Left renal pelvis (tissue), 4 donors: ENCODE results near the gene NUMB. TPM values are rescaled to one million over a fixed set of nuclear protein-coding genes. Genes with fewer than 3 reads are reported as not detected.
A peak's percentile ranks its signal among the peaks of the same experiment; 100 is the strongest.

Experiments
- DNase-seq, 4 donors: peaks; one replicate each; pipeline ENCODE4 v3.0.0-alpha.2; 2013; ENCODE audit warnings: low read depth in 4 of 4, low spot score in 3 of 4
- polyA plus RNA-seq, 4 donors: library from polyadenylated mRNA; unstranded; fragments of 120-200 nt; gene quantifications; one replicate each; pipeline ENCODE4 v1.2.1, GENCODE V29; 2013; ENCODE audit not compliant: insufficient read length in 4 of 4

Gene NUMB
- 100 to 1,000 TPM in 1 of 4 donors, 10 to 100 TPM in 3; 58.9 to 109 (median 89.3) TPM for polyA plus RNA-seq

DNA sequence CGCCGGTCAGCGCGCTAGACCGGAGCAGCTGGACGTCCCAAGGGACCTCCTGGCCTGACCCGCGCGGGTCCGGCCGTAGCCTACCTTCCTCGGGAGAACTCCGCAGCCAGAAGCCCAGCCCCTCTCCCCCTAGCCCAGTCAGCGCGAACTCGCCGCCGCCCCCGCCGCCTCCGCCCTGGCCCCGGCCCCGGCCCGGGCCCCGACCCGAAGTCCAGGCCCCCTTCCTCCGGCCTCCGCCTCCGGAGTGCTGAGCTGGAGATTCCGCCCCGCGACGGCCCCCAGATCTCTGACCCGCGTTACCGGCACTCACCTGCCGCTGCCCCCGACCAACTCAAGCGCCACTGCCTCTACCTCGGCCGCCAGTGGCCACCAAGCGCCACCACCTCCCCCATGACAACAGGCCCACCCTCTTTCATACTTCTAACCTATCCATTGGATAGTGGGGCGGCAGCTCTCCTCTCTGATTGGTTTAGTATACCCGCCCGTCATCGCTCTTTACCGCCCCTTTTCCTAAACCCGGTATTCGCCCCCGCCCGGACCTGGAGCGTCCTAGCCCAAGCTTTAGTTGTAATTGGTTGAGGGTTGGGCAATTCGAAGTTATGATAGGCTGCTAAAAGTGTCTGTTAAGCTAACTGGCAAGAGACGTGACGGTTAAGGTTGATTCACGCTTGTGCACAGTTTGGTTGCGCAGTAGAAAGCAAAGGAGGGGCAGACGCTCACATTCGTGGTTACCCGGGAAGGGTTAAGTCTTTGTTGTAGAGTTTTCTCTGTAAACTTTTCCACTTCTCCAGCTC, at the start of gene NUMB:
Gene NUMB (minus strand): TSS at position 364 of the 794 bp plus-strand sequence. CDS start 102,795 bp downstream, outside the sequence.
- DNase-seq, result peak; percentile 99 to 100 (median 100)

DNA sequence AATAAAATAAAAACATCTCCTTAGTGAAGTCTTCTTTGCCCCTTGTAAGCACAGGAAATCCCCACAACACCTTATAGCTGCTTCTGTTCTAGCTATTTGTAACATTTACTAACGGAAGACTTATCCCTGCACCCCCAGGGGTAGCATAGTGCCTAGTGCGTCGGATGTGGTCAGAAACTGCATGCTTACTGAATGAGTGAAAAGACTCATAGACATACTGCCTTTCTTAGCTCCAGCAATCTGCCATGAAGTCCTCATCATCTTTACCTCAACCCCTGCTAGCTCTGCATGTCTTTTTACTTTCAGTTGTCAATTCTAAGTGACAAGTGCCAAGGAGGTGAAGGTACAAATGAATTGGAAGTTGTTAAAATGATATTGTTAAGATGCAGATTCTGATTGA, 45.3 kb upstream of the NUMB start:
- no peak for DNase-seq

DNA sequence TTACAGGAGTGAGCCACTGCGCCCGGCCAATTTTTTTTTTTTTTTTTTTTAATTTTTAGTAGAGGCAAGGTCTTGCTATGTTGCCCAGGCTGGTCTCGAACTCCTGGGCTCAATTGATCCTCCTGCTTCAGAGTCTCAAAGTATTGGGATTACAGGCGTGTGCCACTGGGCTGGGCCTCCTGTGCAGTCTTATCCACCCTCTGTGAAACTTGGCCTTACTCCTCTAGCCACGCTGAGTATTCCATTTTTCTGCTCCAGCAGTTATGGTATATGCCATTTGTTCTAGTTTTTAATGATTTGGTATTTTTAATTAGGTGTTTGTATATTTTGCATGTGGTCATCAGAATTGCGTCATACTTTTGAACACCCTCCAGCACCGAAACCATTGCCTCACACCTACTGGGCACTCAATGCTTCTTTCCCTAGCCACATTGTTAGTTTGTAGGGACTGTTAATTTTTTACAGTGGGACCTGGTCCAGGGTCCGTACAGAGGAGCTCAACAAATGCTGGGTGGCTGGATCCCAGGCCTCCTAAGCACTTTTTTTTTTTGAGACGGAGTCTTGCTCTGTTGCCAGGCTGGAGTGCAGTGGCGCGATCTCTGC, 43.8 kb upstream of the NUMB start:
- DNase-seq, result no peak

DNA sequence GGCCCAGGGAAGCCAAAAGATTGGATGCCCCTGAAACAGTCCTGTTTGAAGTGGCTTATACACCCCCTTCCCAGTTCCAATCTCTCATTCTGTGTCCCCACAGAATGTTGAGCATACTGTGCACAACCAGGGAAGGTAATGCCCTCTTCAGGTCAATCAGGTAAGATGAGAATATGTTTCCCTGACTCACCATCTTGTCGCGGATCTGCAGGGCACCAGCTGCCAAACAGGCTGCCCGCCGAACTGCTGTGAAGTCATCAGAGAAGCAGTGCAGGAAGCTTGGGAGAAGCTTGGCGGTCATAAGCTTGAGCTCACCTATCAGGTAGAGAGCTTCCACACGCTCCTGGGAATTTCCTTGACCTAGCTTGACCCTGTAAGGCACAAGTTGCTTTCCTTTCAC, 42.0 kb upstream of the NUMB start:
- DNase-seq, result no peak

DNA sequence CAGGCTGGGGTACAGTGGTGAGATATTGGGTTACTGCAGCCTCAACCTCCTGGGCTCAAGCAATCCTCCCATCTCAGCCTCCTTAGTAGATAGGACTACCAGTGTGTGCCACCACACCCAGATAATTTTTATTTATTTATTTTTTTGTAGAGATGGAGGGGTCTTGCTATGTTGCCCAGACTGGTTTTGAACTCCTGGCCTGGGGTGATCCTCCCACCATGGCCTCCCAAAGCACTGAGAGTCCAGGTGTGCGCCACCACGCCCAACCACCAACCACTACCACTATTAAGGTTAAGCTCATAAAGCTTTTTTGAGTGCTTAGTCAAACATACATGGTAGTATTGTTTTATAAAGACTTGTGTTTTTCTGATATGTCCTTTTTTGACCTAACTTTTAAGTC, 36.2 kb upstream of the NUMB start:
- no peak for DNase-seq

DNA sequence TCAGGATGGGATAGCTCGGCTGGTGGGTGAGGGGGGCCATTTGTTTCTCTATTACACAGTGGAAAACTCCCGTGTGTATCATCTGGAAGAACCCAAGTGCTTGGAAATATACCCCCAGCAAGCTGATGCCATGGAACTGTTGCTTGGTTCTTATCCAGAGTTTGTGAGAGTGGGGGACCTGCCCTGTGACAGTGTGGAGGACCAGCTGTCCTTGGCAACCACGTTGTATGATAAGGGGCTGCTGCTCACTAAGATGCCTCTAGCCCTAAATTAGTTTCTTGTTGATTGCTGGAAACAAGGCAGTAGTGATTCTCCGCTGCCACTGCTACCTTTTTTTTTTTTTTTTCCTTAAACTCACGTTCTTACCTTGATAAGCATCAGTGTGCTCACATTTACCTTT, 34.3 kb upstream of the NUMB start:
- DNase-seq, result no peak

DNA sequence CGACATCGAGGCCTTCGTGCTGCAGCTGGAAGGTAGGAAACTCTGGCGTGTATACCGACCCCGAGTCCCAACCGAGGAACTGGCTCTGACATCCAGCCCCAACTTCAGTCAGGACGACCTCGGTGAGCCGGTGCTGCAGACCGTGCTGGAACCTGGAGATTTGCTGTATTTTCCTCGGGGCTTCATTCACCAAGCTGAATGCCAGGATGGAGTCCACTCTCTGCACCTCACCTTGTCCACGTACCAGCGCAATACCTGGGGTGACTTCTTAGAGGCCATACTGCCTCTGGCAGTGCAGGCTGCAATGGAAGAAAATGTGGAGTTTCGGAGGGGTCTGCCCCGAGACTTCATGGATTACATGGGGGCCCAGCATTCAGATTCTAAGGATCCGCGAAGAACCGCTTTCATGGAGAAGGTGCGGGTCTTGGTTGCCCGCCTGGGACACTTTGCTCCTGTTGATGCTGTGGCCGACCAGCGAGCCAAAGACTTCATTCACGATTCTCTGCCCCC, 33.8 kb upstream of the NUMB start:
- no peak for DNase-seq

DNA sequence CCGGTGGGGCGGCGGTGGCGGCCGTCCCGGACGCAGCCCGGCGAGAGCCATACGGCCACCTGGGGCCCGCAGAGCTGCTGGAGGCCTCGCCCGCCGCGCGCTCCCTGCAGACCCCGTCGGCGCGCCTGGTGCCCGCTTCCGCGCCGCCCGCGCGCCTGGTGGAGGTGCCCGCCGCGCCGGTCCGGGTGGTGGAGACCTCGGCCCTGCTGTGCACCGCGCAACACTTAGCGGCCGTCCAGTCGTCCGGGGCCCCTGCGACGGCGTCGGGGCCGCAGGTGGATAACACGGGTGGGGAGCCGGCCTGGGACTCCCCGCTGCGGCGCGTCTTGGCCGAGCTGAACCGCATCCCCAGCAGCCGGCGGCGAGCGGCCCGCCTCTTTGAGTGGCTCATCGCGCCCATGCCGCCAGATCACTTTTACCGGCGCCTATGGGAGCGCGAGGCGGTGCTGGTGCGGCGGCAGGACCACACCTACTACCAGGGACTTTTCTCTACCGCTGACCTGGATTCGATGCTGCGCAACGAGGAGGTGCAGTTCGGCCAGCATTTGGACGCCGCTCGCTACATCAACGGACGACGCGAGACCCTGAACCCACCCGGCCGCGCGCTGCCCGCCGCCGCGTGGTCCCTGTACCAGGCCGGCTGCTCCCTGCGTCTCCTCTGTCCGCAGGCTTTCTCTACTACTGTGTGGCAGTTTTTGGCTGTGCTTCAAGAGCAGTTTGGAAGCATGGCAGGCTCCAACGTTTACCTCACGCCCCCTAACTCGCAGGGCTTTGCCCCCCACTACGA, 33.1 kb upstream of the NUMB start:
- peak in 1 of 4 donors; percentile 16 for DNase-seq

DNA sequence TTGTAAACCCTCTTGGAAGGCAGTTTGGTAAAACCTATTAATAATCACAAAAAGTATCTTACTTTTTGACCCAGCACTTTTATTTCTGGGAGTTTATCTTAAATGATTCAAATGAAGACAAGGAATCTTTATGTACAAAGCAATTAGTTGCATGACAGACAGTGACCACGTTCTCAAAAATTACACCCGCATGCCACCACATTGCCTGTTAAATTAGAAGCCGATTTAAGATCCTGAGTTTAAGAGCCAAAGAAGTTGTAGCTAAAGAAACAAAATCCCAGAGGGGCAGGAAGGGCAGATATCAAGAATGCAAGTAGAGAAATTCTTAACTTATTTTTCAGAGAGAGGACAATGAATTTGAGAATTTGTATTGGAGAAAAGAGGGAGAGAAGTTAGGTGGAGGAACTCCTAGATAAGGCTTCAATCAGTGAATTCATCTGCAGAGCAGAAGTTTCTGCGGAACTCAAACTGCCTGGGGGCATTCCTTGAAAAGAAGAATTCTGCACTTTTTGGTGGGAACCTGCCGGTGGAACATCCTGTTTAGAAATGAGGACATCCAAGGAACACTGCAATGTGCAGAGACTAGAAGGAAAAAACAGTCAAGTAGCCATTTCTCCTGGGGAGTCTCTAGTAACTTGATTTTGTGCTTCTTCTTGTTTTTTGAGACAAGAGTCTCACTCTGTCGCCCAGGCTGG, 31.3 kb upstream of the NUMB start:
- DNase-seq, result no peak

DNA sequence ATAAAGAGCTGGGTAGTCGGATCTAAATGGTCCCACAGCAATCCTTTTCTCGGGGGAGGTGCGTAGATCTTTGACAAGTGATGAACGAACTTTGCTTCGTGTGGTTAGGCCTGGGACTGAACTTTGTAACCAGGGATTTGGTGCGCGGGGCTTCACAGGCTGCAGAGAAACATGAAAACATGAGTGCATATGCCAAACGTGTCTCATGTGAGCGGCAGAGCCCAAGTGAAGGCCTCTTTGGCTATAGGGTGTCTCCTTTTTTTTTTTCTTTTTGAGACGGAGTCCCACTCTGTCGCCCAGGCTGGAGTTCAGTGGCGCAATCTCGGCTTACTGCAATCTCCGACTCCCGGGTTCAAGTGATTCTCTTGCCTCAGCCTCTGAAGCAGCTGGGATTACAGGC, 20.3 kb upstream of the NUMB start:
- no peak for DNase-seq

DNA sequence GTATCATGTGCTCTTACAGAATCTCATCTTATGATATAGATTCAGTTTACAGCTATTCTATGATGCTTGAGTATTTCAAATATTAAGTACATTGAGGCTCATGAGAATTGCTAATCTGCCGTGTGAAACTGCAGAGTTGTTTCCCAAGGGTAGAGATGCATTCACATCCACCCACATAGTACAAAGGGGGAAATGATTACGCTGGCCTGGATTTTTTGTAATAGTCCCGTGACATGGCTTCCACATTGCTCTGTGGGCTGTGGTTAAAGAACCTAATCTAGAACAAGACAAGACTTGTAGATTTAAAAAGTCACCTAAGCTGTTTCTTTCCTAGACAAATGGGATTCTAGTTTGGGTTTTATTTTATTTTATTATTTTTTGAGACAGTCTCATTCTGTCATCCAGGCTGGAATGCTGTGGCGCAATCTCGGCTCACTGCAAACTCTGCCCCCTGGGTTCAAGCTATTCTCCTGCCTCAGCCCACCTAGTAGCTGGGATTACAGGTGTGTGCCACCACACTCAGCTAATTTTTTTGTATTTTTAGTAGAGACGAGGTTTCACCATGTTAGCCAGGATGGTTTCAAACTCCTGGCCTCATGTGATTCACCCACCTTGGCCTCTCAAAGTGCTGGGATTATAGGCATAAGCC, 19.4 kb upstream of the NUMB start:
- no peak for DNase-seq

DNA sequence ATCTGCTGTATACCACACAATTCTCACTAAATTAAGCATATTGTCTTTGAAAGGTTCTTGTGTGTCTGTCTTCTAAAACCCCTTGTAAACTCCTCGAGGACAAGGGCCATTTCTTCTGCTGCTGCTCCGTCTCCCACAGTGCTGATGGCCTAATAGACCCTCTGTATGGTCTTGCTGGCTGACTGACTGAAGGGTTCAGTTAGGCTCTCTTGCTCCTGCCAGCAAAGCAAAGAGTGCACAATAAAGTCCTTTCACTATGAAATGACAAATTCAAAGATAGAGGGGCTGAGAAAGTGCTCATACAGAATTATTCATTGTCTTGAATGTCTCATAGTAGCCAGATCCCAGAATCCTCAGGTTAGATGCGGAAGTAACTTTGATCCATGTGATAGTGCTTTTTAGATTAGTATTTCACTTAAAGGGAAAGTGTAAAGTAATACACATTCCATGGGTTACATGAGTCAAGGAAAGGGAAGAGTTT, 18.1 kb upstream of the NUMB start:
- DNase-seq, result no peak

DNA sequence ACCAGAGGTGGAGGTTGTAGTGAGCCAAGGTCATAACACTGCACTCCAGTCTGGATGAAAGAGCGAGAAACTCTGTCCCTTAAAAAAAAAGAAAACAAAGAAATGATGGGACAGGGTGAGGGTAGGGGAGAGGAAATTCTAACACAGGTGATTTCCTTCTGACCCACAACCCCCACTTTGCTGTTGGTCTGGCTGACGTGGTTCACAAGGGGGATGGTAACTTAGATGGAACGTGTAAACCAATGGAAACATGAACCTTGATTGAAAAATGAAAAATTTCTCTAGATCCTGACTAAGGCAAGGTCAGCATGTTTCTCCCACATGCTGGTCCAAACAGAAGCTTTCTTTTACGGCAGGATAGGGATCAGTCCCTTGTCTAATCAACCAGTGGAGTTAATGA, 16.6 kb upstream of the NUMB start:
- DNase-seq, result no peak

DNA sequence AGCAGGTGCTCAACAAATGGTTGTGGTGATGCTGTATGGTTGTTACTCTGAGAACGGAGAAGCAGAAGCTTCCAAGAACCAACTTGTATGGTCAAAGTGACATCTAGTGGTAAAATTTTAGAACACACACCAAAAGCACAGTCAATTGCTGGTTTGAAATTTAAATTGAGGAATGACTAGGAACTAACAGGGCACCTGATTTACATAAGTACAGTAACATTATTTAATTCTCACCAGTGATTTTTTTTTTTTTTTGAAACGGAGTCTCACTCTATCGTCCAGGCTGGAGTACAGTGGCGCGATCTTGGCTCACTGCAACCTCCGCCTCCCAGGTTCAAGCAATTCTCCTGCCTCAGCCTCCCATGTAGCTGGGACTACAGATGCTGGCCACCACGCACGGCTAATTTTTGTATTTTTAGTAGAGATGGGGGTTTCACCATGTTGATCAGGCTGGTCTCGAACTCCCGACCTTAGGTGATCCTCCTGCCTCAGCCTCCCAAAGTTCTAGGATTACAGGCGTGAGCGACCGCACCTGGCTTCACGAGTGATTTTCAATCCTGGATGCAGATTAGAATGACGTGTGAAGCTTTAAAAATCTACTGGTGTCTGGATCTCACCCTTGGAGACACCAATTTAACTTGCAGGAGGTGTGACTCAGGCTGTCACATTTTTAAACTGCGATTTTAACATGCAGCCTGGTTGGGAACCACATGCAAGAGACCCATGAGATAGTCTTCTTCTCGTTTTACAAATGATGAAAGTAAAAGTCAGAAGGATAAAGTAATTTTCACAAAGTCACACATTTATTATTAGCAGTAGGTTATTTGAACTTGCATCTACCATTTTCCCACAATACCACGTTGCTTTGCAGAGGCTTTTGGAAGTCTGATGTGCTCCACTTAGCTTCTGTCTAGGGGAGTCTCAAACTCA, 14.1 kb upstream of the NUMB start:
- peak in 1 of 4 donors; percentile 52 for DNase-seq

DNA sequence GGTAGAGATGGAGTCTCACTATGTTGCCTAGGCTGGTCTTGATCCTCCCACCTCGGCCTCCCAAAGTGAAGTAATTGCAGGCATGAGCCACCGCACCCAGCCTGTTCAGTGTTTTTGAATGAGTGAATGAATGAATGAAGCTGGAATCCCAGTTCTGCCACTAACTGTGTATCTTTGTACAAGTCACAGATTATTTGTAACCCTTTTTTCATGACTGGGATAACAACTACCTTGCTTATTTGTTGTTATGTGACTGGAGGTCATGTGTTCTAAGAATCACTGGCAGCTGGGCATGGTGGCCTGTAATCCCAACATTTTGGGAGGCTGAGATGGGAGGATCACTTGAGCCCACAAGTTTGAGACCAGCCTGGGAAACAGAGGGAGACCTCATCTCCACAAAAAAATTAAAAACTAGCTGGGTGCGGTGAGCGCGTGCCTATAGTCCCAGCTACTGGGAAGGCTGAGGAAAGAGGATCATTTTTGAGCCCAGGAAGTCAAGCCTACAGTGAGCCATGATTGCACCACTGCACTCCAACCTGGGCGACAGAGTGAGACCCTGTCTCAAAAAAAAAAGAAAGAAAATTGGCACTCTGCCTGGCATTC, 13.3 kb upstream of the NUMB start:
- no peak for DNase-seq

DNA sequence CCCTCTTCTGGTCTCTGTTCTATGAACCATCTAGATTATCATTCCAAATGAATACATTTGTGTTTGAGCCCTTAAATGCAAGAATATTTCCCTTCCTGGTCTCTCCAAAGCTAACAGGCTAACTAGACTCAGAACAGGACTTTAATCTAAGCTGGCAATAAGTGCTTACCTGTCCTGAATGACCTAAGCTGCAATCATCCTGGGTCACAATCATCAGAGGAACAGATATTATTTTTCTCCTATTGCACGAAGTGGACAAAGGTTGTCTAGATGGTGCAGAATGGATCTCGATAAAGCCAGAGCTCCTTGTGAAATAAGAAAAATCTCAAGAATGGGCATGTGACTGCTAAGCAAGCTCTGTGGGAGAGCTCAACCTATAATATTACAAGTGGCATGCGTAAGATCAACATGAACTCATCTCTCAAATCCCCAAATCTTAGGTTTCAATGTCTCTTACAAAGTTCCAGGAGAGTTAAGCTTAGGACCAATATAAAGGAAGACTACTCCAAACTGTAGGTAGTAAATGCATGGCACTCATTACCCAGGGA, 10.6 kb upstream of the NUMB start:
- no peak for DNase-seq

DNA sequence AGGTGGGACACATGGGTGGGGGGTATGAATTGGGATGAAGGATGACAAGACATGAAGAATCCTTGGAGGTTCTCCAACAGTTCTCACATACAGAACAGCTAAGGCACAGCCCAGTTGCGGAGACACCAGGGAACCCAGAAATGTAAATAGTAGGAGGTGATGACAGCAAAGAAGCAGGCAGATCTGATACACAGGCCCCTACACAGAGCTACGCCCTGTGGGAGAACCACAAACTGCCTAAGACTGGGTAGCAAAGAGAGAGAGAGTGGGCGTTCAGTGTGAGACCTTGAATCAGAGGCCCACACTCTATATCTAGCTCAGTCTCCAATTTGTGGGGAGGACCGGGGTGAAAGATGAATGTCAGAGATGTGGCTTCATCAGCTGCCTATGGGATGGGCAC, 9.5 kb upstream of the NUMB start:
- DNase-seq, result no peak

DNA sequence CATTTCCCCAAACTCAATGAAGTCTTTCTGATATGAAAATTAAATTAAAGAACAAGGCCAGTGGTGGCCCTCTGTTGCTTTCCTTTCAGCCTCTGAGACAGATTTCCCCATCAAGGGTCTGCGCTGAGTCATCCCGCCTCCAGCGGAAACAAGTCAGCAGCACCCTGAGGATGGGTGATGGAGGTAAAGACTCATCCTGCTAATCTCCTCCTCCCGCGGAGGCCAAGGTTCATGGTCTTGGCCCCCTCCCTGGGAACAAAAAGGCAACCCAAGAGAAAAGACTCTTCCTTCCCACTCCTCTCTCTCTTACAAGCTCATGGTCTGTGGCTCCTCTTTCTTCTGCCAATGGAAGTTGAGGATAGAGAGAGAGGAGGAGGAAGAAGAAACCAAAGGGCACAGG, 9.0 kb upstream of the NUMB start:
- no peak for DNase-seq
